LNCAP (cell line): ENCODE measurements around the gene TRIM56.

ENCODE experiments used
- TF ChIP-seq, protein P1 (sequence below): fragments of 450-650 bp; IDR thresholded peaks from 2 replicates; pipeline ENCODE4 v1.5.1; 2017; ENCODE audit warnings: mild to moderate bottlenecking

TRIM56 gene, protein sequence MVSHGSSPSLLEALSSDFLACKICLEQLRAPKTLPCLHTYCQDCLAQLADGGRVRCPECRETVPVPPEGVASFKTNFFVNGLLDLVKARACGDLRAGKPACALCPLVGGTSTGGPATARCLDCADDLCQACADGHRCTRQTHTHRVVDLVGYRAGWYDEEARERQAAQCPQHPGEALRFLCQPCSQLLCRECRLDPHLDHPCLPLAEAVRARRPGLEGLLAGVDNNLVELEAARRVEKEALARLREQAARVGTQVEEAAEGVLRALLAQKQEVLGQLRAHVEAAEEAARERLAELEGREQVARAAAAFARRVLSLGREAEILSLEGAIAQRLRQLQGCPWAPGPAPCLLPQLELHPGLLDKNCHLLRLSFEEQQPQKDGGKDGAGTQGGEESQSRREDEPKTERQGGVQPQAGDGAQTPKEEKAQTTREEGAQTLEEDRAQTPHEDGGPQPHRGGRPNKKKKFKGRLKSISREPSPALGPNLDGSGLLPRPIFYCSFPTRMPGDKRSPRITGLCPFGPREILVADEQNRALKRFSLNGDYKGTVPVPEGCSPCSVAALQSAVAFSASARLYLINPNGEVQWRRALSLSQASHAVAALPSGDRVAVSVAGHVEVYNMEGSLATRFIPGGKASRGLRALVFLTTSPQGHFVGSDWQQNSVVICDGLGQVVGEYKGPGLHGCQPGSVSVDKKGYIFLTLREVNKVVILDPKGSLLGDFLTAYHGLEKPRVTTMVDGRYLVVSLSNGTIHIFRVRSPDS

DNA sequence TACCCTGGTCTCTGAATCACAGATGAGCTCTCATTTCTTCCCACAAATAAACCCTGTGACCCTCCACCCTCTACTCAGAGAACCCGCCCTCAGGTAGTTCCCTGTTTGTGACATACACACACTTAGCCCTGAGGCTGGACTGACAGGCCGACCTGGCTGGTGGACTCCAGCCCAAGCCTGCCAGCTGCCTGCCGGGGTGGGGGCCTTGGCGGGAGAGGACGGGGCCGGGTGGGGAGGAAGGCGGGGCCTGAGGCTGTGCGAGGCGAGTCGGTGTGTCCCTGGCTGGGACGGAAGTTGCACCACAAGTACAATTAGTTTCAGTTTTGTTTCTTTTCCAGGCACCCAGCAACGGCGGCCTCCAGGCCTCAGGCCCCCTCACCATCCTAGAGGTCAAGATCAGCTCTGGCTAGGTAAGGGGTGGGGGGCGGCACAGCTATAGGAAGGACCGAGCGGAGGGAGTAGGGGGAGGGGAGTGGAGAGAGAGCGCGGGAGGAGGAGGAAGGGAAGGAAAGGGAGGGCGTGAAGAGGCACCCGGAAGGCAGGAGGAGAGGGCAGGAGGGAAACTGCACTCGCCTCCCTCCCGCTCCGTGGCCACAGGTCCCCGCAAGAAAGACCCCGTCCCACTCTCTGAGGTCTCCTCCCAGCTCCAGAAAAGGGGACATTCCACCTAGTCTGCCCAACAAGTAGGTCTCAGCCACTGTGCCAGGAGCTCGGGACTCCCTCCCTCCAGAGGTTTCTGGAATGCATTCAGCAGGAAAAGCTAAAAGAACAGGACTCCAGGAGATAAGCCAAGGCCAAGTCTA lies at the start of gene TRIM56:
TRIM56 (plus strand) TSS at position 320 of the 803 bp plus-strand sequence. CDS start 1,832 bp downstream, outside the sequence.
- TF ChIP-seq, protein P1, sequence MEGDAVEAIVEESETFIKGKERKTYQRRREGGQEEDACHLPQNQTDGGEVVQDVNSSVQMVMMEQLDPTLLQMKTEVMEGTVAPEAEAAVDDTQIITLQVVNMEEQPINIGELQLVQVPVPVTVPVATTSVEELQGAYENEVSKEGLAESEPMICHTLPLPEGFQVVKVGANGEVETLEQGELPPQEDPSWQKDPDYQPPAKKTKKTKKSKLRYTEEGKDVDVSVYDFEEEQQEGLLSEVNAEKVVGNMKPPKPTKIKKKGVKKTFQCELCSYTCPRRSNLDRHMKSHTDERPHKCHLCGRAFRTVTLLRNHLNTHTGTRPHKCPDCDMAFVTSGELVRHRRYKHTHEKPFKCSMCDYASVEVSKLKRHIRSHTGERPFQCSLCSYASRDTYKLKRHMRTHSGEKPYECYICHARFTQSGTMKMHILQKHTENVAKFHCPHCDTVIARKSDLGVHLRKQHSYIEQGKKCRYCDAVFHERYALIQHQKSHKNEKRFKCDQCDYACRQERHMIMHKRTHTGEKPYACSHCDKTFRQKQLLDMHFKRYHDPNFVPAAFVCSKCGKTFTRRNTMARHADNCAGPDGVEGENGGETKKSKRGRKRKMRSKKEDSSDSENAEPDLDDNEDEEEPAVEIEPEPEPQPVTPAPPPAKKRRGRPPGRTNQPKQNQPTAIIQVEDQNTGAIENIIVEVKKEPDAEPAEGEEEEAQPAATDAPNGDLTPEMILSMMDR = no peak

DNA sequence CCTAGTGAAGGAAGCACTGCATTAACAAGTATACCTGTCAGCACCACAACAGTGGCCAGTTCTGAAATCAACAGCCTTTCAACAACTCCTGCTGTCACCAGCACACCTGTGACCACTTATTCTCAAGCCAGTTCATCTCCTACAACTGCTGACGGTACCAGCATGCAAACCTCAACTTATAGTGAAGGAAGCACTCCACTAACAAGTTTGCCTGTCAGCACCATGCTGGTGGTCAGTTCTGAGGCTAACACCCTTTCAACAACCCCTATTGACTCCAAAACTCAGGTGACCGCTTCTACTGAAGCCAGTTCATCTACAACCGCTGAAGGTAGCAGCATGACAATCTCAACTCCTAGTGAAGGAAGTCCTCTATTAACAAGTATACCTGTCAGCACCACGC lies 49.3 kb upstream of the TRIM56 start:
- TF ChIP-seq, protein P1 = no peak

DNA sequence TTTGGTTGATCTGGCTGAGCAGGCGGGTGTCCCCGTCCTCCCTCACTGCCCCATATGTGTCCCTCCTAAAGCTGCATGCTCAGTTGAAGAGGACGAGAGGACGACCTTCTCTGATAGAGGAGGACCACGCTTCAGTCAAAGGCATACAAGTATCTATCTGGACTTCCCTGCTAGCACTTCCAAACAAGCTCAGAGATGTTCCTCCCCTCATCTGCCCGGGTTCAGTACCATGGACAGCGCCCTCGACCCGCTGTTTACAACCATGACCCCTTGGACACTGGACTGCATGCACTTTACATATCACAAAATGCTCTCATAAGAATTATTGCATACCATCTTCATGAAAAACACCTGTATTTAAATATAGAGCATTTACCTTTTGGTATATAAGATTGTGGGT lies 26.9 kb upstream of the TRIM56 start:
- TF ChIP-seq, protein P1 = no peak

DNA sequence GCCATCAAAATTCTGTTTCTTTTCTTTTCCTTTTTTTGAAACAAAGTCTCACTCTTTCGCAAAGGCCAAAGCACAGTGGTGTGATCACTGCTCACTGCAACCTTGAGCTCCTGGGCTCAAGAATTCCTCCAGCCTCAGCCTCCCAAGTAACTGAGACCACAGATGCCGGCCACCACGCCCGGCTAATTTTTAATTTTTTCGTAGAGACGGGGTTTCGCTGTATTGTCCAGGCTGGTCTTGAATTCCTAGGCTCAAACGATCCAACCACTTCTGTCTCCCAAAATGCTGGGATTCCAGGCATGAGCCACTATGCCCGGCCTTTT lies 25.7 kb upstream of the TRIM56 start:
- TF ChIP-seq, protein P1 = no peak

DNA sequence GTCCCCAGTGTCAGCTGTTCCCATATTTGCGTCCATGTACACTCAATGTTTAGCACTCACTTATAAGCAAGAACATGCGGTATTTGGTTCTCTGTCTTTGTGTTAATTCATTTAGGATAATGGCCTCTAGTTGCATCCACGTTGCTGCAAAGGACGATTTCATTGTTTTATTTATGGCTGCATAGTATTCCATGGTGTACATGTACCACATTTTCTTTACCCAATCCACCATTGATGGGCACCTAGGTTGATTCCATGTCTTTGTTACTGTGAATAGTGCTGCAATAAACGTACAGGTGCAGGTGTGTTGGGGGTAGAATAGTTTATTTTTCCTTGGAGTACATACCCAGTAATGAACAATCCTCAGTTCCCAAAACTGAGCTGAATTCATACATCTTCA lies 24.3 kb upstream of the TRIM56 start:
- TF ChIP-seq, protein P1 = no peak

DNA sequence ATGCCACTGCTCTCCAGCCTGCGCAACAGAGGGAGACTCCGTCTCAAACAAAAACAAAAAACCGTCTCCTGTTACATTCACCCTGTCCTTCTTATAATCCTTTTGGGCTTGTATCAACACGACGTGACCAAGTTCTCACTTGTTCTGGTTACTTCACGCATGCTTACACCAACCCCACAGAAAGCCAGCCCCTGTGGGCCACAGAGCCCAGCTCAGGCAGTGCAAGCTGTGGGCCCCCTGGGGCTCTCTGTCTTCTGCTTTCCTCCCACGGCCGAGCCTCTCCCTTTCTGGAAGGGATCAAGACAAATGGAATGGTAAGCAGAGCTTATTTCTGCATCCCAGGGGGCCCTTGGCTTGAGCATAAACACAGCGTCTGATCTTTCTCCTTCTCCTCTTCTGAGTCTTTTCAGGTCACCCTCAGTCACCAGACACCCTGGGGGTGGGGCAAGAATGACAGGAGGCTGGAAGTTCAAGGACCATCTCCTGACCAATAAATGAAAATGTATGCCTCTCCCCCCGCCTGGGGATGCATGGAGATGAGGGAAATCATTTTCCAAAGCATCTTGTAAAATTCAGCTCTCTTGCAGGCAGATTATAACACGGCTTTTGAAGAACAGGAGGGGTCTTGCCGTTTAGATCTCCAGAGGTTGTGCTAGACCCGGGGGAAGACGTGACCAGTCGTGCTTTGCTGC lies 19.0 kb upstream of the TRIM56 start:
- TF ChIP-seq, protein P1 = no peak

DNA sequence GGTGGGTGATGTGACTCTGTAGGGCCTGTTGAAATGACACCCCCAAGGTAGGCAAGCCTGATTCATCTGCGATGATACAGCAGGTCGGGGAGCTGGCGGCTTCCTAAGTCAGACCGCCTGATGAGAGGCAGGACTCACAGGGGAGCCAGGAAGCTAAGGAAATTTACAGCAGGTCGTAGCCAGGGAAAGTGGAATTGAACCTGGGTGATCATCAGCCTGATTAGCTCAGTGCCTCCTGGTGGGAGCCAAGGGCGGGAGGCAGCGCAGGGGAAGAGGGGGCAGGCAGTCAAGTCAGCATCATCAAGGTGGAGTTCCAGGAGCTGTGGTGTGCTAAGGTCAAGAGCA lies 18.5 kb upstream of the TRIM56 start:
- TF ChIP-seq, protein P1 = no peak
